Esophagus muscularis mucosa (tissue), 4 donors: ENCODE measurements around the gene KRT71. TPM values are rescaled to one million over a fixed set of nuclear protein-coding genes. Genes with fewer than 3 reads are reported as not detected.

ENCODE experiments used
- DNase-seq: peaks from one replicate; pipeline ENCODE4 v3.0.0-alpha.2; 2017; ENCODE audit errors: extremely low spot score
- H3K27ac ChIP-seq, 4 donors: fragments of 200-600 bp; sonication (generic); replicated peaks in 1 of 4; 1 replicate in 3 of 4; 2 replicates in 1 of 4; pipeline ENCODE4 v1.5.1; 2016 to 2019; ENCODE audit warnings: mild to moderate bottlenecking in 1 of 4
- H3K27me3 ChIP-seq, 4 donors: fragments of 200-600 bp; sonication (generic); one replicate each; pipeline versions ENCODE4 v1.5.1 to v1.6.0; 2016 to 2019
- H3K36me3 ChIP-seq, 4 donors: fragments of 200-600 bp; sonication (generic); one replicate each; pipeline ENCODE4 v1.5.1; 2016 to 2019
- H3K4me1 ChIP-seq, 4 donors: fragments of 200-600 bp; sonication (generic); one replicate each; pipeline ENCODE4 v1.5.1; 2016 to 2019
- H3K4me3 ChIP-seq, 4 donors: fragments of 200-600 bp; sonication (generic); 1 replicate in 2 of 4; 2 replicates in 2 of 4; pipeline ENCODE4 v1.5.1; 2016 to 2019; ENCODE audit warnings: mild to moderate bottlenecking in 4 of 4, moderate library complexity in 1 of 4
- H3K9me3 ChIP-seq, 4 donors: fragments of 200-600 bp; sonication (generic); 1 replicate in 3 of 4; 2 replicates in 1 of 4; pipeline ENCODE4 v1.5.1; 2016 to 2019
- EP300 ChIP-seq: sonication (generic); formaldehyde crosslinking; IDR thresholded peaks from one replicate; pipeline ENCODE4 v1.6.1; 2017; ENCODE audit warnings: antibody characterized with exemption
- POLR2A ChIP-seq: fragments of 450-650 bp; IDR thresholded peaks from one replicate; pipeline ENCODE4 v1.6.1; 2017; ENCODE audit warnings: antibody characterized with exemption, moderate library complexity, mild to moderate bottlenecking, low read depth
- POLR2AphosphoS5 ChIP-seq, 2 donors: sonication (generic); formaldehyde crosslinking; IDR thresholded peaks; one replicate each; pipeline ENCODE4 v1.6.1; 2017; ENCODE audit warnings: antibody characterized with exemption in 2 of 2
- WGBS: methylation state at CpG from one replicate; pipeline ENCODE4 v1.1.5; 2018; 5-methylcytosine and 5-hydroxymethylcytosine counted together
- intact Hi-C: fragments of 100-400 bp; cut with DNase I; formaldehyde crosslinking; loops from one replicate; pipeline ENCODE4 v1.15.1; 2023
- total RNA-seq, 4 donors: library from RNA; depleted of rRNA; stranded (reverse); fragments of >200 nt; gene quantifications; one replicate each; pipeline versions ENCODE4 v1.1.0 to v1.2.1, GENCODE V29; 2016
- TF ChIP-seq, protein P1 (sequence below), 3 experiments: fragments of 200-600 bp in 2 of 3; fragments of 450-650 bp in 1 of 3; sonication (generic) in 2 of 3; IDR thresholded peaks; one replicate each; pipeline ENCODE4 v1.5.1; 2017 to 2019; ENCODE audit warnings: antibody characterized with exemption in 3 of 3, mild to moderate bottlenecking in 2 of 3, moderate library complexity in 1 of 3

The KRT71 gene
- total RNA-seq, 4 donors from 2014 or later: not detected

DNA sequence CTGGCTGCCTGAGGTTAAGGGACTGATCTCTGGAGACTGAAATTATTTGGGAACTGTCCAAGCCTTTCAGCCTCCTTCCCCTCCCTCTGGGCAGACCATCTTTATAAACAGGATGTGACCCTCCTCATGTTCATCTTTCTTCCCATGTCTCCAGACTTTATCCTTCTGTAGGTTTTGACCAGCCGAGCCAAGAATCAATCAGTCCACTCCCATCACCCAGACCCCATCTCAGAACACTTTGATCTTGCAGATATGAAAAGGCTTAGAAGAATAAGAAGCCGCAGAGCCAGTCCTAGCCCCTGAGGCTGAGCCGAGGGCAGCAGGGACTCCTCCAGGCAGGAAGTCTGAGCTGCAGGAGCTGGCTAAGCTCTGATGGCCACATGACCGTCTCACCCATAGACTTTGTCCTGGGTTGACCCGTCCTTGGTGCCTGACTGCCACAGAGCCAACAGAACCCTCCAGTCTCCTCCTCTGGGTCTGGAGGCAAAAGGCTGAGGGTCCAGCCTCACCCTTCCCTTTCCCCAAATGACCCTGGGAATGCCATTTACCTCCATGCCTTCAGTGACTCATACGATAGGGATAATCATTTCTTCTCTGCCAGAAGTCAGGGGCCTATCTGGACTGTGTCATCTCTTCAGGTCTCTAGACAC, 1.6 kb downstream of the KRT71 start:
- TF ChIP-seq POLR2A (no peak), EP300 (no peak), POLR2AphosphoS5 (IDR thresholded peaks at IDR 0.05) (no peak)
- TF ChIP-seq, protein P1, sequence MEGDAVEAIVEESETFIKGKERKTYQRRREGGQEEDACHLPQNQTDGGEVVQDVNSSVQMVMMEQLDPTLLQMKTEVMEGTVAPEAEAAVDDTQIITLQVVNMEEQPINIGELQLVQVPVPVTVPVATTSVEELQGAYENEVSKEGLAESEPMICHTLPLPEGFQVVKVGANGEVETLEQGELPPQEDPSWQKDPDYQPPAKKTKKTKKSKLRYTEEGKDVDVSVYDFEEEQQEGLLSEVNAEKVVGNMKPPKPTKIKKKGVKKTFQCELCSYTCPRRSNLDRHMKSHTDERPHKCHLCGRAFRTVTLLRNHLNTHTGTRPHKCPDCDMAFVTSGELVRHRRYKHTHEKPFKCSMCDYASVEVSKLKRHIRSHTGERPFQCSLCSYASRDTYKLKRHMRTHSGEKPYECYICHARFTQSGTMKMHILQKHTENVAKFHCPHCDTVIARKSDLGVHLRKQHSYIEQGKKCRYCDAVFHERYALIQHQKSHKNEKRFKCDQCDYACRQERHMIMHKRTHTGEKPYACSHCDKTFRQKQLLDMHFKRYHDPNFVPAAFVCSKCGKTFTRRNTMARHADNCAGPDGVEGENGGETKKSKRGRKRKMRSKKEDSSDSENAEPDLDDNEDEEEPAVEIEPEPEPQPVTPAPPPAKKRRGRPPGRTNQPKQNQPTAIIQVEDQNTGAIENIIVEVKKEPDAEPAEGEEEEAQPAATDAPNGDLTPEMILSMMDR (IDR thresholded peaks at IDR 0.05): no peak
- H3K27me3 ChIP-seq: peaks cover 0 to 9% (median 0%) of the 10 kb centered on the region in 4 donors
- no peaks in the 10 kb centered on the region for H3K9me3 ChIP-seq
- 33% methylated on average over 5 of the region's 6 CpGs for WGBS
- intact Hi-C loops: no loop called here
- DNase-seq: no peak
- peaks cover 0 to 6% (median 0%) of the 10 kb centered on the region in 4 donors for H3K4me1 ChIP-seq
- H3K36me3 ChIP-seq: no peaks in the 10 kb centered on the region
- H3K27ac ChIP-seq: no peak overlapping the region
- H3K4me3 ChIP-seq: no peak overlapping the region

DNA sequence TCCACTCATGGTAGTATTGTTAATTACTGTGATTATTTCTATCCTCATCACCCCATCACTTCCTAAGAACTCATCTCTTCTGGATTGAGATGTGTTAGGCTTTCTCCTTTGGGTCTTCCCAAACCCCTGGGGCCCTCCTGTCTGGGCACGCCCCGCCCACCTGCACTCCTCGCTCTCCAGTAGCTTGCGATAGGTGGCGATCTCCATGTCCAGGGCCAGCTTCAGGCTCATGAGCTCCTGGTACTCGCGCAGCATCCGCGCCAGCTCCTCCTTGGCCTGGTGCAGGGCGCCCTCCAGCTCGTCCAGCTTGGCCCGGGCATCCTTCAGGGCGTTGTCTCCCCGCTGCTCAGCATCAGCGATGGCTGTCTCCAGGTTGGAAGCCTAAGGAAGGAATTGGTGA, 6.8 kb downstream of the KRT71 start:
- Histone ChIP-seq H3K36me3 (no peaks in the 10 kb centered on the region), H3K27me3 (peaks cover 0 to 12% (median 0%) of the 10 kb centered on the region in 4 donors), H3K4me1 (no peaks in the 10 kb centered on the region), H3K27ac (no peak overlapping the region), H3K9me3 (no peaks in the 10 kb centered on the region), H3K4me3 (no peak overlapping the region)
- intact Hi-C loops: no loop called here
- no peak for DNase-seq
- 98% methylated on average over 13 of the region's 15 CpGs for WGBS
- TF ChIP-seq, protein P1 (IDR thresholded peaks at IDR 0.05): no peak
- no peak for TF ChIP-seq POLR2A
- TF ChIP-seq POLR2AphosphoS5 (IDR thresholded peaks at IDR 0.05): no peak
- no peak for TF ChIP-seq EP300

DNA sequence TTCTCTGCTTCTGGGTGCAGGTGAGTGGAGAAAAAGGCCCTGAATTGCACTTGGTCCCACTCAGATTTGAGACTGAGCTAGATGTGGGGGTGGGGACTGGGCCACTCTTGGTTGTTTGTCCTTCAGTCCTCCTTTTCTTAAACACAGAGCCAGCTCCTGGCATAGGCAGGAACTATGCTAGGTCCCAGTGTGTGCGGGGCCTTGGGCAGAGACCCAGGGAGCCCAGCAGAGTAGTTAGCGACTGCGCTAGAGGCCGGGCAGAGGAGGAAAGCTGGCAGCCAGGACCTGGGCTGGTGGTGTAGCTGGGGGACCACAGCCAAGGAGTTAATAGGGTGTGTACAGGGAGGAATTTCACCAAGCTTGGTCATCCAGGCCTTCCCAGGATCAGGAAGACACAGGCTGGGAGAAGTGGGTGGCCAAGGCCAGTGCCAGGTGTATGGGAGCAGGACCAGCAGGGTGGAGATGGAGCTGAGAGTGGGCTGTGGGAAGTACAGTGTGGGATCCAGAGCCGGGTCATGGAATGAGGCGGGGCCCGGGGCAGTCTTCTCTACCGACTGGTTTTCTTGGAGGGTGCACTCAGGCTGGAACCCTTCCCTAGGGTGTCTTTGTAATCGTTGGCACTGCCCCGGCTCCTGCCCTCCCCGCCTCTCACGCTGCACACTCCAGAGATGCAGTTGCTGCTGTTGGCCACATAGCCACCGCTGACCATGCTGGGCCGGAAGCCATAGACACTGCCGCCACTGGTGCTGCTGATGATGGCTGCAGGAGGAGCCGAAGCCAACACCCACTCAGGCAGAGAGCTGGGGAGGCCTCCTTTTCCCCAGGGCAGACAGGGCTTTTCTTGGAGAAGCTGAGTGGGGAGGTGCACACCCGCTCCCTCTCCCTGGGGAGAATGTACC, 8.7 kb downstream of the KRT71 start:
- peaks cover 0 to 12% (median 0%) of the 10 kb centered on the region in 4 donors for H3K27me3 ChIP-seq
- H3K9me3 ChIP-seq: no peaks in the 10 kb centered on the region
- no peaks in the 10 kb centered on the region for H3K36me3 ChIP-seq
- no peak for DNase-seq
- no peak overlapping the region for H3K4me3 ChIP-seq
- H3K4me1 ChIP-seq: peaks cover 0 to 5% (median 2%) of the 10 kb centered on the region in 4 donors
- no peak overlapping the region for H3K27ac ChIP-seq
- intact Hi-C loops: no loop called here
- no peak for TF ChIP-seq EP300
- TF ChIP-seq, protein P1 (IDR thresholded peaks at IDR 0.05): no peak
- no peak for TF ChIP-seq POLR2AphosphoS5 (IDR thresholded peaks at IDR 0.05)
- 92% methylated on average over 8 of the region's 17 CpGs for WGBS

DNA sequence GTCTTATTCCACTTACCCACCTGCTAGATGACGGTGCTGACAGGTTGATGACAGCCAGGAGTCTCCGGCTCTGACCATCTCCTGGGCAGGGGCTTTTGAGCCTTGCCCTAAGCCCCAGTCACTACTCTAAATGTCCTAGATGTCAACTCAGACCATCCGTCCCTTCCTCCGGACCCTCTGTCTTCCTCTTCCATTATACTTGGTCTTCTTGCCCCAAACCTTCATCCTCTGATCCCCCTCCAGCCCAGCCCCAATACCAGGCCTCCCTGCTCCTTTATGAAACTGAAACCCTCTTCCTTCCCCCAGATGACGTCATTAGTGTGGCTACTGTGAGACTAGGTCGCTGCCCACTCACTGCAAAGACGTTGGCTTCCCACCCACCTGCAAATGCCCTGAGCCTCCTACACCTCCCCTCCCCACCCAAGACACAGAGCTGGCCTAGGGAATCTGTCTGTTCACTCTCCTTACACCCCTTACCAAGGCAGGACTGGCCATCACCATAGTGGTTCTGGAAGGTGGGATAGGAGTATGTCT, 10.1 kb downstream of the KRT71 start:
- no peak for DNase-seq
- intact Hi-C loops: no loop called here
- 77% methylated on average over 7 of the region's 7 CpGs for WGBS
- Histone ChIP-seq H3K4me1 (peaks cover 0 to 10% (median 5%) of the 10 kb centered on the region in 4 donors), H3K4me3 (no peak overlapping the region), H3K27ac (no peak overlapping the region), H3K9me3 (no peaks in the 10 kb centered on the region), H3K27me3 (peaks cover 0 to 11% (median 0%) of the 10 kb centered on the region in 4 donors), H3K36me3 (no peaks in the 10 kb centered on the region)
- no peak for TF ChIP-seq EP300
- TF ChIP-seq POLR2AphosphoS5 (IDR thresholded peaks at IDR 0.05): no peak
- TF ChIP-seq, protein P1 (IDR thresholded peaks at IDR 0.05): no peak
- TF ChIP-seq POLR2A: no peak
